Measurements from ENCODE around the gene MRGPRD.

MRGPRD gene

GRCh38 chr11:69009441-69010211, 28.8 kb upstream of the MRGPRD start:
- H3K14ac ChIP-seq (ENCODE audit: low read length in 2 of 2), result peak overlapping the region in 1 of 2 experiments; percentile 46
- no peaks in the 10 kb centered on the region for H3K27me3 ChIP-seq (ENCODE audit: control insufficient read depth in 1 of 2, insufficient read depth in 1 of 2, low read length in 2 of 2)
- peak overlapping the region; percentile 49 for H2AK5ac ChIP-seq (ENCODE audit: low read length, severe bottlenecking)
- peak overlapping the region; percentile 59 for H2BK120ac ChIP-seq (ENCODE audit: low read depth, low read length)
- no peak overlapping the region for H3K23ac ChIP-seq (ENCODE audit: low read length in 2 of 2)
- H4K8ac ChIP-seq (ENCODE audit: low read length), result peak overlapping the region; percentile 10
- peak overlapping the region; percentile 72 to 97 for H3K4ac ChIP-seq (ENCODE audit: low read depth in 1 of 2, low read length in 2 of 2)
- peak overlapping the region; percentile 79 to 89 for H2BK12ac ChIP-seq (ENCODE audit: low read length in 2 of 2)
- H3K9me3 ChIP-seq (ENCODE audit: control insufficient read depth, low read length), result no peaks in the 10 kb centered on the region
- H4K91ac ChIP-seq (ENCODE audit: low read length), result peak overlapping the region; percentile 45
- H3K9ac ChIP-seq (ENCODE audit: low read length), result peak overlapping the region; percentile 90
- H3K18ac ChIP-seq (ENCODE audit: low read depth in 1 of 2, low read length in 2 of 2), result peak overlapping the region; percentile 82 to 92
- H3K4me2 ChIP-seq (ENCODE audit: low read length, poor library complexity, severe bottlenecking), result no peak overlapping the region
- peak; percentile 10 for DNase-seq
- no peak overlapping the region for H2BK5ac ChIP-seq (ENCODE audit: low read depth, low read length, poor library complexity, severe bottlenecking)
- H3K4me3 ChIP-seq (ENCODE audit: insufficient read depth in 1 of 2, low read depth in 1 of 2, low read length in 2 of 2), result peak overlapping the region in 1 of 2 experiments; percentile 95
- 88% methylated on average over 14 of the region's 16 CpGs for WGBS
- no peak overlapping the region for H2AFZ ChIP-seq (ENCODE audit: low read depth, low read length)
- no peak overlapping the region for H3K27ac ChIP-seq (ENCODE audit: low read length, poor library complexity, severe bottlenecking)
- H3K4me1 ChIP-seq (ENCODE audit: control insufficient read depth, insufficient read depth, low read depth, low read length), result peaks cover 68% of the 10 kb centered on the region
- H3K79me1 ChIP-seq (replicated peaks; ENCODE audit: low read length, poor library complexity, severe bottlenecking), result peaks cover 5% of the 10 kb centered on the region
- peak overlapping the region; percentile 68 for H2BK15ac ChIP-seq (ENCODE audit: low read depth, poor library complexity, severe bottlenecking)
- H3K36me3 ChIP-seq (ENCODE audit: control insufficient read depth in 1 of 2, insufficient read depth in 2 of 2, low read depth in 1 of 2, low read length in 2 of 2), result peaks cover 16 to 32% of the 10 kb centered on the region in 2 experiments

- Histone ChIP-seq H3K23ac (ENCODE audit: low read length in 2 of 2) (no peak overlapping the region), H3K4me3 (ENCODE audit: insufficient read depth in 1 of 2, low read depth in 1 of 2, low read length in 2 of 2) (peak overlapping the region in 1 of 2 experiments; percentile 95), H3K18ac (ENCODE audit: low read depth in 1 of 2, low read length in 2 of 2) (peak overlapping the region; percentile 91 to 92), H3K9me3 (ENCODE audit: control insufficient read depth, low read length) (no peaks in the 10 kb centered on the region), H2BK12ac (ENCODE audit: low read length in 2 of 2) (peak overlapping the region; percentile 70 to 89), H4K91ac (ENCODE audit: low read length) (peak overlapping the region; percentile 49), H2BK15ac (ENCODE audit: low read depth, poor library complexity, severe bottlenecking) (peak overlapping the region; percentile 68), H3K14ac (ENCODE audit: low read length in 2 of 2) (peak overlapping the region in 1 of 2 experiments; percentile 81), H4K8ac (ENCODE audit: low read length) (peak overlapping the region; percentile 57), H3K79me1 (replicated peaks; ENCODE audit: low read length, poor library complexity, severe bottlenecking) (peaks cover 5% of the 10 kb centered on the region), H3K4ac (ENCODE audit: low read depth in 1 of 2, low read length in 2 of 2) (peak overlapping the region; percentile 62 to 72), H3K4me2 (ENCODE audit: low read length, poor library complexity, severe bottlenecking) (peak overlapping the region; percentile 20), H3K4me1 (ENCODE audit: control insufficient read depth, insufficient read depth, low read depth, low read length) (peaks cover 61% of the 10 kb centered on the region), H3K27me3 (ENCODE audit: control insufficient read depth in 1 of 2, insufficient read depth in 1 of 2, low read length in 2 of 2) (no peaks in the 10 kb centered on the region), H2BK120ac (ENCODE audit: low read depth, low read length) (peak overlapping the region; percentile 59), H2BK5ac (ENCODE audit: low read depth, low read length, poor library complexity, severe bottlenecking) (no peak overlapping the region), H2AFZ (ENCODE audit: low read depth, low read length) (no peak overlapping the region), H3K36me3 (ENCODE audit: control insufficient read depth in 1 of 2, insufficient read depth in 2 of 2, low read depth in 1 of 2, low read length in 2 of 2) (peaks cover 23 to 39% of the 10 kb centered on the region in 2 experiments), H3K27ac (ENCODE audit: low read length, poor library complexity, severe bottlenecking) (peak overlapping the region; percentile 67), H3K9ac (ENCODE audit: low read length) (peak overlapping the region; percentile 90), H2AK5ac (ENCODE audit: low read length, severe bottlenecking) (peak overlapping the region; percentile 49)
- WGBS, result 16% methylated on average over 17 of the region's 17 CpGs
- DNase-seq, result peak; percentile 98
Observed at GRCh38 chr11:69008737-69009440, 28.1 kb upstream of the MRGPRD start.

GRCh38 chr11:69007975-69008381, 27.2 kb upstream of the MRGPRD start:
- peak overlapping the region; percentile 14 for H4K91ac ChIP-seq (ENCODE audit: low read length)
- H3K79me1 ChIP-seq (replicated peaks; ENCODE audit: low read length, poor library complexity, severe bottlenecking), result peaks cover 5% of the 10 kb centered on the region
- H2AFZ ChIP-seq (ENCODE audit: low read depth, low read length), result no peak overlapping the region
- peak; percentile 52 for DNase-seq
- no peak overlapping the region for H4K8ac ChIP-seq (ENCODE audit: low read length)
- no peaks in the 10 kb centered on the region for H3K27me3 ChIP-seq (ENCODE audit: control insufficient read depth in 1 of 2, insufficient read depth in 1 of 2, low read length in 2 of 2)
- H3K36me3 ChIP-seq (ENCODE audit: control insufficient read depth in 1 of 2, insufficient read depth in 2 of 2, low read depth in 1 of 2, low read length in 2 of 2), result peaks cover 32 to 48% of the 10 kb centered on the region in 2 experiments
- peak overlapping the region; percentile 56 to 91 for H3K18ac ChIP-seq (ENCODE audit: low read depth in 1 of 2, low read length in 2 of 2)
- H2AK5ac ChIP-seq (ENCODE audit: low read length, severe bottlenecking), result peak overlapping the region; percentile 42
- H2BK15ac ChIP-seq (ENCODE audit: low read depth, poor library complexity, severe bottlenecking), result peak overlapping the region; percentile 45
- H2BK120ac ChIP-seq (ENCODE audit: low read depth, low read length), result no peak overlapping the region
- H3K14ac ChIP-seq (ENCODE audit: low read length in 2 of 2), result no peak overlapping the region
- H3K4me3 ChIP-seq (ENCODE audit: insufficient read depth in 1 of 2, low read depth in 1 of 2, low read length in 2 of 2), result peak overlapping the region in 1 of 2 experiments; percentile 52
- H2BK5ac ChIP-seq (ENCODE audit: low read depth, low read length, poor library complexity, severe bottlenecking), result no peak overlapping the region
- peak overlapping the region in 1 of 2 experiments; percentile 77 for H3K4ac ChIP-seq (ENCODE audit: low read depth in 1 of 2, low read length in 2 of 2)
- H3K23ac ChIP-seq (ENCODE audit: low read length in 2 of 2), result no peak overlapping the region
- 52% methylated on average over 8 of the region's 8 CpGs for WGBS
- H2BK12ac ChIP-seq (ENCODE audit: low read length in 2 of 2), result peak overlapping the region in 1 of 2 experiments; percentile 82
- H3K9me3 ChIP-seq (ENCODE audit: control insufficient read depth, low read length), result no peaks in the 10 kb centered on the region
- peaks cover 53% of the 10 kb centered on the region for H3K4me1 ChIP-seq (ENCODE audit: control insufficient read depth, insufficient read depth, low read depth, low read length)
- peak overlapping the region; percentile 10 for H3K4me2 ChIP-seq (ENCODE audit: low read length, poor library complexity, severe bottlenecking)
- H3K27ac ChIP-seq (ENCODE audit: low read length, poor library complexity, severe bottlenecking), result peak overlapping the region; percentile 67
- H3K9ac ChIP-seq (ENCODE audit: low read length), result peak overlapping the region; percentile 78

GRCh38 chr11:69006816-69007215, 26.0 kb upstream of the MRGPRD start:
- Histone ChIP-seq H3K14ac (ENCODE audit: low read length in 2 of 2) (no peak overlapping the region), H3K27ac (ENCODE audit: low read length, poor library complexity, severe bottlenecking) (no peak overlapping the region), H2BK12ac (ENCODE audit: low read length in 2 of 2) (no peak overlapping the region), H2AK5ac (ENCODE audit: low read length, severe bottlenecking) (no peak overlapping the region), H3K4me2 (ENCODE audit: low read length, poor library complexity, severe bottlenecking) (no peak overlapping the region), H4K8ac (ENCODE audit: low read length) (no peak overlapping the region), H3K9me3 (ENCODE audit: control insufficient read depth, low read length) (no peaks in the 10 kb centered on the region), H3K27me3 (ENCODE audit: control insufficient read depth in 1 of 2, insufficient read depth in 1 of 2, low read length in 2 of 2) (no peaks in the 10 kb centered on the region), H2BK5ac (ENCODE audit: low read depth, low read length, poor library complexity, severe bottlenecking) (no peak overlapping the region), H2BK120ac (ENCODE audit: low read depth, low read length) (no peak overlapping the region), H3K36me3 (ENCODE audit: control insufficient read depth in 1 of 2, insufficient read depth in 2 of 2, low read depth in 1 of 2, low read length in 2 of 2) (peaks cover 35 to 51% of the 10 kb centered on the region in 2 experiments), H4K91ac (ENCODE audit: low read length) (no peak overlapping the region), H3K4ac (ENCODE audit: low read depth in 1 of 2, low read length in 2 of 2) (no peak overlapping the region), H3K4me1 (ENCODE audit: control insufficient read depth, insufficient read depth, low read depth, low read length) (peaks cover 42% of the 10 kb centered on the region), H3K23ac (ENCODE audit: low read length in 2 of 2) (no peak overlapping the region), H3K18ac (ENCODE audit: low read depth in 1 of 2, low read length in 2 of 2) (no peak overlapping the region), H3K4me3 (ENCODE audit: insufficient read depth in 1 of 2, low read depth in 1 of 2, low read length in 2 of 2) (no peak overlapping the region), H2AFZ (ENCODE audit: low read depth, low read length) (no peak overlapping the region), H2BK15ac (ENCODE audit: low read depth, poor library complexity, severe bottlenecking) (no peak overlapping the region), H3K9ac (ENCODE audit: low read length) (no peak overlapping the region), H3K79me1 (replicated peaks; ENCODE audit: low read length, poor library complexity, severe bottlenecking) (peaks cover 5% of the 10 kb centered on the region)
- DNase-seq, result no peak
- 92% methylated on average over 12 of the region's 12 CpGs for WGBS
